NCI-H510A treated with DMSO at 0.1 percent for 48 hours (cell line): Measurements from ENCODE around the gene SMIM17.

Source experiments
- DNase-seq: peaks from one replicate; lab custom pipeline; 2025; lab: John Stamatoyannopoulos, UW

Gene SMIM17

DNA sequence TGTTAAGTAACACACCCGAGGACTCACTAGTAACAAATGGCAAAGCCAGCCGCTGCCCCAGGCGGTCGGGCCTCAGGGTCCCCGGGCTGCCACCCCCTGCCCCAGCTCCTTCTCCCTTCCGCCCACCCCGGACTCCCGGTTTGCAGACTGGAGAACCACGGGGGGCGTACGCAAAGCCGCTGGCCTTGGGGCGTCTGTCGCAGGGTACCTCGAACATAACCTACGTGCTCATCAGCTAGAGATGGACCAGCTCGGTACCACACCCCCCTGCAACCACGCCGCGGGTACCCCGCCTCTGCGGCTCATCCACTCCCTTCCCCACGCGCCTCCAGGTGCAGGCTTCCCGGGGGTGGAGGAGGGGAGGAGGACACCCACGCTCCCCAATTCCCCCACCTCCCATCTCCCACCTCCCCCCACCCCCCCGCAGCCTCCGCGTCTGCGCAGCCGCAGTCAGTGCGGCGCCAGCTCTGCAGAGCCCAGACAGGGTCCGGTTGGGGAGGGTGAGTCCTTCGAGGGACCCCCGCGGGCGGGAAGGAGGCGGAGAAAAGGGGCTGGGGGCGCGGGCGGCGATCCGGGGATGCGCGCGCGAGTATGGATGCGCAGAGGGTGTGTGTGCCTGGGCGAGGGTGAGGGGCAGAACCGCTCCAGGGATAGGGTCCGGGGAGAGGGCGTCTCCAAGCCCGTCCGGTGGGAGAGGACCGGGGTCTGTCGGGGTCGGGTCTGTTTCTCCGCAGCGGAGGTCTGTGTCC, at the start of gene SMIM17:
Gene SMIM17 (plus strand): TSS at position 449 of the 749 bp plus-strand sequence. CDS start 2,509 bp downstream, outside the sequence.
- no peak for DNase-seq

DNA sequence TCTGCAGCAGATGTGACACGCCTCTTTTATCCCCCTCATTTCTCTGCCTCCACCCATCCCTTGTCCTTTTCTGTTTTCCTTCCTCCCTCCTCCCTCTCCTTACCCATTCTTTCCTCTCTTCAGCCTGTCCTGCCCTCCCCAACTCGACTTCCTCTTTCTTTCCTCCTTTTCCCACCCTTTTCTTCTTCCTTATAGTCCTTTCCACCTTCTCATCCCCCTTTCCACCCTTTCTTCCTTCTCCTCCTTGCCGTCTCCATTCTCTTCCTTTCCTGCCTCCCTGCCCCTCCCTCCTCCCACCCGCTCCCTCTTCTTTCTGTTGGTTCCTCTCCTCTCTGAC, 48.5 kb upstream of the SMIM17 start:
- no peak for DNase-seq

DNA sequence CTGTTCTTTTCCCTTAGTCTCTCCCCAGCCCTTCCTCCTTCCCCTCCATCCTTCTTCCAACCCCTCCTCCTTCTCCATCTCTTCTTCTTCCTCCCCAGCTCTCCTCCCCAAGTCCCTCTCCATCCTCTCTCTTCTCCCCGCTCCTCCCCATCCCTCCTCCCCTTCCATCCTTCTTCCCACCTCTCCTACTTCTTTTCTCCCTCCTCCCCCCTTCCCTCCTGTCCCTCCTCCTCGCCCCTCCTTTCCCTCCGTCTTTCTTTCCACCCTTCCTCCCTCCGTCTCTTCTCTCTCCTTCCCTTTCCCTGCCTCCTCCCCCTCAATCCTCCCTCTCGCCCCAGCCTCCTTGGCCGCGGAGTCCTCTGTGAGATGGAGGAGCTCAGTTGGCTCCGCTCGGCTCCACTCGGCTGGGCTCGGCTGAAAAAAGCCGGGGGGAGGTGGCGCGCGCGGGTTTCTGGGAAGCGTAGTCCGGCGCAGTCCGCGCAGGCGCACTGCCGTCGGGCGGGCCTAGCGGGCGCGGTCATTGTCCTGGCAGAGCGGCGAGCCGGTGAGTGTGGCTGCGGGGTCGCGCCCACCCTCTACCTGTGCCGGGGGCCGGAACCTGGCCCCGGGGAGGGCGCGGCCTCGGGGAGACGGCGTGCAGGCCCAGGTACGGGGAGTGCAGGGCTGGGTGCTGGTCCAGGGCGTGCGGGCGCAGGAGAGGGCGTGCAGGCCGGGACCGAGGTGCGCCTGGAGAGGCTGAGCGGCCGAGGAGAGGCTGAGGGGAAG, 48.0 kb upstream of the SMIM17 start, which contains the start of gene ZNF71:
Gene ZNF71 (plus strand): TSS at position 520 of the 765 bp plus-strand sequence. CDS start 6,257 bp downstream, outside the sequence.
- DNase-seq = peak; percentile 88

DNA sequence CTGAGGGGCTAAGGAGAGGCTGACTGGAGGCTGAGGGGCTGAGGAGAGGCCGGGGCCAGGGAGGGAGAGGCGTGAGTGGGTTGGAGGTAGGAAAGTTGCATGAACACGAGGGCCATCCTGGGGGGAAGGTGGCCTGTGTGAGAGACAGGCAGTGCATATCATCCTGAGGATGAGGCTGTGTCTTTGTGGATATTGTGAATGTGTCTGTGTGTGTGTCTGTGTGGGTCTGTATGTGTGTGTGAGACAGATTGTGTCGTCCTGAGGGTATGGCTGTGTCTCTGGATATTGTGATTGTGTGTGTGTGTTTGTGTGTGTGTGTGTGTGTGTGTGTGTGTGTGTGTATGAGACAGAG, 47.4 kb upstream of the SMIM17 start:
- no peak for DNase-seq

DNA sequence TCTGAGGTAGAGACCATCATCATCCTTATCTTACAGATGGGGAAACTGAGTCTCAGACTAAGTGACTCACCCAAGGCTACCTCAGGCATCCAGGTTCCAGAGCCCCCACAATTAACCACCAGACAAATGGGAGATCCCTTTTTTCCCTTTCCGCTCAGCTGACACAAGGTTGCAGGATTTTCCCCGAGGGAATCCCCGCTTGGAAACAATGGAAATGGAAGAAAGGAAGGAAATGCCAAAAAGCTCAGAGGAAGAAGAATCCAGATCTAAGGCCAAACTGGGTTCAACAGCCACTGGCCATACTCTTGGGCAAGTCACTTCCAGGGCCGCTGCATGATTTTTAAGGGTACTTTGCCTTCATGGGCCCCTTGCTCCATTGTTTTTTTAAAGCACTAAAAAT, 46.3 kb upstream of the SMIM17 start:
- DNase-seq = no peak

DNA sequence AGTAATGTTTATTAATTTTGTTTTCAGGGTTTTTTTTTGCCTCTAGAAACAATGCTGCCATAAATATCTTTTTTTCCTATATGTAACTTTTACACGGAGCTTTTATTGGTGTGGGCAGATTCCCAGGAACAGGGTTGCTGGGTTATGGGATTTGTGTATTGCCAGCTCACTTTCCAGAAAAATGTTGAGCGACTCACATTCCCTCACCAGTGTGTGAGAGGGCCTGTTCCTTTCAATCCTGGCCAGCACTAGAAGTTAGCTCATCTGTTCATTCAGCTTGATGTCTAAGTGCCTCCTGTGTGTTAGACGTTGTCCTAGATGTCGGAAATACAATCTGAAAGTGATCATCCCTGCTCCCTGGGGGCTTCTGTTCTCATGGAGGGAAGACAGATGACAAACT, 45.3 kb upstream of the SMIM17 start:
- no peak for DNase-seq

DNA sequence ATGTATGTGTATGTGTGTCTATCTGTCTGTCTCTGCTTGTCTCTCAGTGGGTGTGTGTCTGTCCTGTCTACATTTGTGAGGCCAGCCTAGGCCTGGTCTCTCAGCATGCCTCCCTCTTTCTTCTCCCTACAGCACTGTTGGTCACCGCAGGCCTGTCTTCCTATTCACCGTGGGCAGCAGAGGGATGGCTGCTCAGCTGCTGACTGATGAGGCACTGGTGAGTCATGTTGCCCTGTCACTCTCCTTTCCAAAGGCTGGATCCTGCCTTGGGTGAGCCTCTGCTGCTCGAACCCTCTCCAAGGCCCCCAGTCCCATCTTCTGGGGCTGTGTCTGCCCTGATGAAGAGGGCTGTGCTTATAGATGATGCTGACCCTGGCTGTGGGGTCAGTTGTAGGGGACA, 41.6 kb upstream of the SMIM17 start:
- no peak for DNase-seq

DNA sequence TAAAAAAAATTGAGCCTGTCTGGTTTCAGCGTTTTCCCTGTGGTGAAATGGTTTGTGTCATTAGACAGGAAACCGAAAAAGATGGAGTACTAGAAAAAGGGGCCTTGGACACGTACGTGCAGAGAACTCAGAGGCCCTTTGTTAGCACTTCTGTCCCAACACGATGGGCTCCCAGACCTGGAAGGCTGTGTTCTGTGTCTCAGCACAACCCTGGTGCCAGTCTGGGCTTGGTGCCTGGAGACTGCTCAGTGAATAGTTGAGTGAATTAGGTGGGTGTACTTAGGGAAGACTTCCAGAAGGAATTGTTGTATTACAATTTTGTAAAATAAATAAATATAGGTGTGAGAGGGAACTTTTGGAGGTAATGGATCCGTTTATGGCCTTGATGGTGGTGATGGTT, 39.1 kb upstream of the SMIM17 start:
- no peak for DNase-seq

DNA sequence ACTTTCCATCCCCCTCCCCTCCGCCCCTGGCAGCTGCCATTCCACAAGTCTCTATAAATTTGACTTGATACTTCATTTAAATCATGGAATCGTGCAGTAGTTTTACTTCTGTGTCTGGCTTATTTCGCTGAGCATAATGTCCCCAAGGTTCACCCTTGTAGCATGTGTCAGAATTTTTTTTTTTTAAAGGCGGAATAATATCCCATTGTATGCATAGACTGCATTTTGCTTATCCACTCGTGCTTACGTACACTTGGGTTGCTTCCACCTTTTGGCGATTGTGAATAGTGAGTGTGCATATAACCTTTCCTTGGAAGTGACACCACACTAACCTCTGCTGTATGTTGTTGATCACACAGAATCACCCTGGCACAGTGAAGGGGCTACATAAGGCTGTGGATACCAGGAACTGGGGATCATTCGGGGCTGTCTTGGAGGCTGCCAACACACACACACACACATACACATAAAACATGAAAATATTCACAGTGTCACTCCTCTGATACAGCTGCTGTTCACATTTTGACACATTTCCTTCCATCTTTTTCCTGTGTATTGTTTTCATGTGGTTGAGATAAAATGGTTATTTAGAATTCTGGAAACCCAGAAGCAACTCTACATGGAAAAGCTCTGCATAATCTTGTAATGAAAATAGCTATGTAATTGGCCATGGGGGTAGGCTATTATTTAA, 34.5 kb upstream of the SMIM17 start:
- no peak for DNase-seq

DNA sequence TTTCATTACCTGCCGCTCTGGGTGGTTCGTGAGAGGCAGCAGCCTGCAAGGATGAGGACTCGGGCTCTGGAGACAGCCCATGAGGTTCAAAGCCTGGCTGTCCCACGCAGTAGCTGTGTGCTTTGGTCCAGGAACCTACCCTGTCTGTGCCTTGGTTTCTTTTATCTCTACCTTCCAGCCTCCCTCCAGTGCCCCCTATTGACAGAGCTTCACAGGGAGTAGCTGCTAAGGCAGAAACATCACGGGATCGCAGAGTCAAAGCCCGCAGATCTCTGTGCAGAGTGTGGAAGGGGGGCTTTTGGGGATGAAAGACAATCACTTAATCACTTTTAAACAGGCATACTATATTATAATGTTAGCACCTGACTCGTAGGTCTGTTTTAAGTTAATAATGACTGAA, 31.7 kb upstream of the SMIM17 start:
- no peak for DNase-seq

DNA sequence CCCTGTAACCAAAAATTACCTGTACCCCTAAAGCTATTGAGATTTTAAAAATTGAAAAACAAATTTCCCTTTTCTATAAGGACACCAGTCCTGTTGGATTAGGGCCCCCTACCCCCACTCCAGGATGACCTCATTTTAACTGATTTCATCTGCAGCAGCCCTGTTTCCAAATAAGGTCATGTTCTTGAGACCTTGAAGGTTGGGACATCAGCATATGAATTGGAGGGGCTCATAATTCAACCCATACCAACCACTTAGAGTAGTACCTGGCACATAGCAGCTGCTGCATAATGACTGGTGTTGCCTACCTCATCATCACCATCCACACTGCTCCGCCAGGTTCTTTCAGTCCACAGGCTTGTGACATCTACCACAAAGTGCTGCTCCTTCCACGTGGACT, 30.2 kb upstream of the SMIM17 start:
- DNase-seq = no peak

DNA sequence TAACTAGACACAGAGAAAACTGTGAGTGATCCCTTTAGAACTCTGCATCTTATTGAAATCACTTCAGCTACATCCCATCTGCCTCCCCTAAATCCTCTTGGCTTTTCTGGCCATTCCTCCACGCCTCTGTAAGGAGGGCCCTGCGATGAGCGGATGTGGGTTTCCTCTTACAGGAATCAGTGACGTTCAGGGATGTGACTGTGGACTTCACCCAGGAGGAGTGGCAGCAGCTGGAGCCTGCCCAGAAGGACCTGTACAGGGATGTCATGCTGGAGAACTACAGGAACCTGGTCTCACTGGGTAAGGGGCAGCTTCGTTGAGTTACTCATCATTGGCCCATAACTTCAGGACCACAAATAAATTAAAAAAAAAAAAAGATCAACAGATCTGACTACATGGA, 29.3 kb upstream of the SMIM17 start:
- DNase-seq = no peak

DNA sequence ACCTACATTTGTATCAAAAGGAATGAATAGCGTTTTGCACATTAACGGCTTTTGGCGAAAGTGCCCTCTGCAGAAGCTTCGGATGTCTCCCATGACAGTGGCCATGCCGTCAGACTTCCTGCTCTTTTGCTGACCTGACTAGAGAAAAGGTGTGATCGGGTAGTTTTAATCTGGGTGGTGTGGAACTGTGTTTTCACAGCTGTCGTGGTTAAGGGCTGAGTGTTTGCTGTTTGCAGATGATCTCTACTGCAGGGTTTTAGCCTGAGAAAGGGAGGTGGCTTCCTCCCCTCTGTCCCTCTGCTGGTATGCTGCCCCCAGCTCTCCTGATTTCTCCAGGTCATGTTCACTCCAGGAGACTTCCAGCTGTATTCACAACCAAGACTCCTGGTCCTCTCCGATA, 25.4 kb upstream of the SMIM17 start:
- DNase-seq = no peak

DNA sequence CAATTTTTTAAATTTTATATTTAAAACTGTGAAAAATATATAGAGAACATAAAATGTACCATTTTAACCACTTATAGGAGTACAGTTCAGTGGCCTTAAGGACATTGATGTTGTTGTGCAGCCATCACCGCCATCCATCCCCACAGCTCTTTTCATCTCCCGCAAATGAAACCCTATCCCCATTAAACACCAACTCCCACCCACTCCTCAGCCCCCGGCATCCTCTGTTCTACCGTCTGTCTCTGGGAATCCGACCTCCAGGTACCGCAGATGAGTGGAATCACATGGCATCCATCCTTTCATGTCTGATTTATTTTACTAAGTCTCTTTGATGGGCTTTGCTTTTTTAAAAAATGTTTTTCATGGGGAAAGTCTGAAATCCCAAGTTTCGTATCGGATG, 23.8 kb upstream of the SMIM17 start:
- DNase-seq = no peak

DNA sequence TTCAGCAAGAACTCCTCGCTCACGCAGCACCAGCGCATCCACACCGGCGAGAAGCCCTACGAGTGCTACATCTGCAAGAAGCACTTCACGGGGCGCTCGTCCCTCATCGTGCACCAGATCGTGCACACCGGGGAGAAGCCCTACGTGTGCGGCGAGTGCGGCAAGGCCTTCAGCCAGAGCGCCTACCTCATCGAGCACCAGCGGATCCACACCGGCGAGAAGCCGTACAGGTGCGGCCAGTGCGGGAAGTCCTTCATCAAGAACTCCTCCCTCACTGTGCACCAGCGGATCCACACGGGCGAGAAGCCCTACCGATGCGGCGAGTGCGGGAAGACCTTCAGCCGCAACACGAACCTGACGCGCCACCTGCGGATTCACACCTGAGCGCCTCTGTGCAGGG, 20.6 kb upstream of the SMIM17 start:
- no peak for DNase-seq

DNA sequence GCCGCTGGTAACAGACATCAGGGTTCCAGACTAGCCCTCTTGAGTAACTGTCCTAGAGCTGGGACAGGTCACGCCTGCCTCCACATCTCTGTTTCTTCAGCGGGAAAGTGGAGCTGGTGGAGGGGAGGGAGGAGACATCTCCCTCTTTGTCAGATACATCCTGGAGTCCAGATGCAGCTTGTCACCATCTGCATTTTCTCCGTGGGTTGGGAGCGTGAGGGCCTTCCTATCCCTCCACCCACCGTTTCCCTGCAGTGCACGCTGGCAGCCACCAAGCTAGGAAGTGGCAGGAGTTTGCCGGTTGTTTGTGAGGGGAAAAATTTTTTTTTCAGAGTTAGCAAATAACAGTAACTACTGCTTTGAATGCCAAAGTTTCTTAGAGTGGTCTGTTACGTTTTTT, 20.0 kb upstream of the SMIM17 start:
- DNase-seq = no peak

DNA sequence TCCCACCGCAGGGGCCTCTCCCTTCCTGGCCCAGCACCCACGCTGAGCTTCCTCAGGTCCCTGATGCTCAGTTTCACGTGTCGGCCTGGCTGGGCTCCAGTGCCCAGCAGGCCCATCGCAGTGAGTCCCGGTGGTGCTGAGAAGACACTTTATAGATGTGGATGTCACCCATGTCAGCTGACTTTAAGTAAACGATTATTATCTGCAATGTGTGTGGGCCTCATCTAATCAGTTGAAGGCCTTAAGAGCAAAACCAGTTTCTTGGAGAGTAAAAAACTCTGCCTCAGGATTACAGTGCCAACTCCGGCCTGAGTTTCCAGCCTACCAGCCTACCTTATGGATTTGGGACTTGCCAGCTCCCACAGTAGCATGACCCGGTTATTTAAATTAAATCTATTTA, 17.3 kb upstream of the SMIM17 start:
- no peak for DNase-seq

DNA sequence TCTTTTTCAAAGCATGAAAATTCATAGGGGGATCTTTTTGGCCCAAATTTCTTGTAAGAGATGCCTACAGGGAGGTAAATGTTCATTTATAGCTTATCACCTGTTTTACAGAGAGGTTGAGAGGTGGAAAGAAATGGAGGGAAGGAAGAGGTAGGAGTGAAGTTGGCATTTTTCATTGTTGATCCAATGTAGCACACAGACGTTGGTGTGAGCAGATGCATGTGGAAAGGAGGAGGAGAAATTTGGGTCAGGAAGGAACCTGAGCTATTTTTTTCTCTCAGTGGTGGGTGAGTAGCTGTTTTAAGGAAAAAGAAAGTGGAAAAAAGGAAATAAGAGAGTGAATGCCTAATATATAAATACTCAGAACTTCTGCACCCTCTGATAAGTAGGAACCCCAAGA, 9.9 kb upstream of the SMIM17 start:
- DNase-seq = no peak

DNA sequence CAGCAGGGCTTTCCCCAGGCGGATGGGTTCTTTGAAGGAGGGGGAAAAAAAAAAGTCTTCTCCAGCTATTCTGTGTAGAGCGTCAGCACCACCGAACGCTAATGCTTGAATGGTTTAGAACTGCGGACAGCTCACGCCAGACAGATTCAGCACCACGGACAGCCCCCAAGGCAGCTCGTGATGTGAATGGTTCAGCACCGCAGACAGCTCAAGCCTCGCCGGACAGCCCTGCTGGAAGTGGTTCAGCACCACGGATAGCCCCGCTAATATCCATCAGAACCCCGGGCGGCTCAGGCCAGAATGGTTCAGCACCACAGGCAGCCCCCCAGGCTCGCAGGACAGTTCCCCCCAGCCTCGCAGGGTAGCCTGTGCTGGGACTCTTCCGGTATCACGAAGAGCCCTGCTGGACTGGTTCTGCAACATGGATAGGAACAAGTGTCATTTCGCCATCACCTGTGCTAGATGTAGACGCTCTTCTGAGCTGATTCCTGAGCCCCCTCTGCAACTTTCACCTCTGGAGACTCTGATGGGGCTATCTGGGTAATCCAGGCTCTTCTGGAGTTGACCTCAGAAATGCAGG, 4.9 kb upstream of the SMIM17 start:
- no peak for DNase-seq

DNA sequence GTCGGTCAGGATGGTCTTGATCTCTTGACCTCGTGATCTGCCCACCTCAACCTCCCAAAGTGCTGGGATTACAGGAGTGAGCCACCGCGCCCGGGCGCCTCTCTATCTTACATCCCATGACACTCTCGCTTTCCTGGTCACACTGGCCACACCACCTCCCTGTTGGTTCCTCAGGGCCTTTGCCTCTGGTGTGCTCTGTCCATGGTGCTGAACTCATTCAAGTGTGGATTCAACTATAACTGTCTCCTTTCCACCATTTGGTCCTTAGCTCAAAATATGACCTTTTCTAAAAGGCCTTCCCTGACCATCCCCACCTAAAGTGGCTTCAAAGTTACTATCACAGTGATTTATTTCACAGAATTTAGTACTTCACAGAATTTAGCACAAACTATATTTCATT, 3.7 kb upstream of the SMIM17 start:
- no peak for DNase-seq

DNA sequence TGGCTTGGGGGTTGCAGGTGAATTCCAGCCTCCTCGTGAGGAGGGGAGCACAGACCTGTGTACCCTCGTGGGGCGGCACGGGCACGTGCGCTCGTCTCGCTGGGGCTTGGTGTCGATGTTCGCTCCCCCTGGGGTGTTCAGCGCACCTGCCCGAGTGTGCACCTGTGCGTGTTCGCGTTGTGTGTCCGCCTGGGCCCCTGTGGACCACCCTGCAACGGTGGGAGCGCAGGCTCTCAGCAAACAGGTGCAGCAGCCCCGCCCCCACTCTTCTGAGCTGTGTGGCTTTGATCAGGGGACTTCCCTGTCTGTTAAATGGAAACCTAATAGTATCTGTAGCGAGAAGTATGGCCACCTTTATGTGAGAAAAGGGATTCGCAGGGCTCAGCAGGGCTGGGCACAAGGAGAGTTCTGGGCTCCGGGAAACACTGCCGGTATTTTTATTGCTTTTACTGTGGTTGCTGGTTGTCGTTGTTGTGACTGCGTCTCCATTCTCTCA, 549 bp downstream of the SMIM17 start:
- no peak for DNase-seq

DNA sequence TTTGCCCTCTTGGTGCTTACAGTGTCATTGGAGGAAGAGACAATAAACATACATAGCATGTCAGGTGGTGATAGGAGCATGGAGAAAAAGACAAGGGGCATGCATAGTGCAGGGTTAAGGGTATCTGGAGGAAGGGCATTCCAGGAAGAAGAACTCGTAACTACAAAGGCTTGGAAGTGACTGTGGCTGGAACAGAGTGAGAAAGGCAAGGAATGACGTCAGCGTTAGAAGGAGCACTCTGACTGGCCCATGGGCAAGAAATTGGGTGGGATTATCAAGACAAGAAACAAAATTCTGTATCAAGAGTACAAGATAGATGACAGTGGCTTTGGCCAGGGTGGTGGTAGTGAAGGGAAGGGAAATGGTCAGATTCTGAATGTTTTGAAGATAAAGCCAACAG, 11.2 kb downstream of the SMIM17 start:
- DNase-seq = no peak
